Measurements from ENCODE around the gene PSRC1.

PSRC1 gene

DNA sequence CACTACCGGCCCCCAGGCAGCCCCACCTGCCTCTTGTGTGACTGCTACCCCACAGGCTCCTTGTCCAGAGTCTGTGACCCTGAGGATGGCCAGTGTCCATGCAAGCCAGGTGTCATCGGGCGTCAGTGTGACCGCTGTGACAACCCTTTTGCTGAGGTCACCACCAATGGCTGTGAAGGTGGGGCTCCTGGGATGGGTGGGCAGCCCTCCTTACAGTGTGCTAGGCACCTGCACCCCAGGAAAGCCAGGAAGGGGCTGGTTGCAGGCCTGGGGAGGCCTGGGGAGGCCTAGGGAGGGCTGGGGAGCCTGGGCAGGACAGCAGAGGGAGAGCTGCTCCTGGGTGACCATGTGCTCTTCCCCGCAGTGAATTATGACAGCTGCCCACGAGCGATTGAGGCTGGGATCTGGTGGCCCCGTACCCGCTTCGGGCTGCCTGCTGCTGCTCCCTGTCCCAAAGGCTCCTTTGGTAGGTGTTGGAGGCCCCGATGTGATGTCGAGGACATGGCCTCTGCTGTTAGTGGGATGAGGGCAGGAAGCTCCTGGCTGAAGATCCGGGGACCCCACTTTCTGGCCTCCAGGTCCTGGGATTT is 17.1 kb downstream of the PSRC1 start:
- Histone ChIP-seq H3K4me2 (ENCODE audit: low read length, poor library complexity, severe bottlenecking) (no peak overlapping the region), H2AK5ac (ENCODE audit: low read length, severe bottlenecking) (no peak overlapping the region), H3K23ac (ENCODE audit: low read length in 2 of 2) (no peak overlapping the region), H3K79me1 (replicated peaks; ENCODE audit: low read length, poor library complexity, severe bottlenecking) (no peaks in the 10 kb centered on the region), H3K4ac (ENCODE audit: low read depth in 1 of 2, low read length in 2 of 2) (no peak overlapping the region), H4K8ac (ENCODE audit: low read length) (no peak overlapping the region), H2BK5ac (ENCODE audit: low read depth, low read length, poor library complexity, severe bottlenecking) (no peak overlapping the region), H3K9me3 (ENCODE audit: control insufficient read depth, low read length) (no peaks in the 10 kb centered on the region), H3K27ac (ENCODE audit: low read length, poor library complexity, severe bottlenecking) (no peak overlapping the region), H2BK12ac (ENCODE audit: low read length in 2 of 2) (no peak overlapping the region), H3K9ac (ENCODE audit: low read length) (no peak overlapping the region), H3K36me3 (ENCODE audit: control insufficient read depth in 1 of 2, insufficient read depth in 2 of 2, low read depth in 1 of 2, low read length in 2 of 2) (peaks cover 0 to 85% of the 10 kb centered on the region in 2 experiments), H4K91ac (ENCODE audit: low read length) (no peak overlapping the region), H2BK120ac (ENCODE audit: low read depth, low read length) (no peak overlapping the region), H3K18ac (ENCODE audit: low read depth in 1 of 2, low read length in 2 of 2) (no peak overlapping the region), H2AFZ (ENCODE audit: low read depth, low read length) (no peak overlapping the region), H2BK15ac (ENCODE audit: low read depth, poor library complexity, severe bottlenecking) (no peak overlapping the region), H3K27me3 (ENCODE audit: control insufficient read depth in 1 of 2, insufficient read depth in 1 of 2, low read length in 2 of 2) (peaks cover 0 to 18% of the 10 kb centered on the region in 2 experiments), H3K4me3 (ENCODE audit: insufficient read depth in 1 of 2, low read depth in 1 of 2, low read length in 2 of 2) (no peak overlapping the region), H3K14ac (ENCODE audit: low read length in 2 of 2) (no peak overlapping the region), H3K4me1 (ENCODE audit: control insufficient read depth, insufficient read depth, low read depth, low read length) (peaks cover 20% of the 10 kb centered on the region)
- no peak for DNase-seq
- WGBS = 98% methylated on average over 6 of the region's 13 CpGs

DNA sequence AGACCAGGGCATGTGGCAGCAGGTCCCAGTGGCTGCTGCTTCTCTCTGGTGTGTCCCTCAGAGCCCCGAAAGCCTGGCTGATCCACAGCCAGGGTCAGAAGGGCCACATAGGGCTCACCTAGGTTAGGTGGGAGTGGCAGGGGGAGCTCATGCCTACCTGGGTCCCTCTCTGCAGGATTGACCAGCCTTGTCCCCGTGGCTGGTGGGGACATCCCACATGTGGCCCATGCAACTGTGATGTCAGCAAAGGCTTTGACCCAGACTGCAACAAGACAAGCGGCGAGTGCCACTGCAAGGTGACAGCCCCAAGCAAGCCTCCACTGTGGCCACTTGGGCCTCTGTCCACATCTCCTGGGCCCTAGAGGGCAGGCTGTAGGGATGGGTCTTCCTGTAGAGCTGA is 17.9 kb downstream of the PSRC1 start:
- H3K4me1 ChIP-seq (ENCODE audit: control insufficient read depth, insufficient read depth, low read depth, low read length) = peaks cover 20% of the 10 kb centered on the region
- H3K4me2 ChIP-seq (ENCODE audit: low read length, poor library complexity, severe bottlenecking) = no peak overlapping the region
- no peak overlapping the region for H3K18ac ChIP-seq (ENCODE audit: low read depth in 1 of 2, low read length in 2 of 2)

DNA sequence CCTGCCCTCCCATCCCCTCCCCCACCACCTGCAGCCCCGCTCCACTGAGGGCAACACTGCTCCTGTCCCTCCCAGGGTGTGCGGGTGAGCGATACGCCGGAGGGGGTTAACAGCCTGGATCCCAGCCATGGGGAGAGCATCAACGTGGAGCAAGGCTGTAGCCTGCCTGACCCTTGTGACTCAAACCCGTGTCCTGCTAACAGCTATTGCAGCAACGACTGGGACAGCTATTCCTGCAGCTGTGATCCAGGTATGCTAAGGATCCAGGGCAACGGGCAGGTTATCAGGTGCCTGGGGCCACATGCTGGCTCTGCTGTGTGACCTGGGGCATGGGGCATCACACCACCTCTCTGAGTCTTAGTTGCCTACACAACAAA is 18.6 kb downstream of the PSRC1 start:
- Histone ChIP-seq H3K36me3 (ENCODE audit: control insufficient read depth in 1 of 2, insufficient read depth in 2 of 2, low read depth in 1 of 2, low read length in 2 of 2) (peaks cover 0 to 70% of the 10 kb centered on the region in 2 experiments), H3K9ac (ENCODE audit: low read length) (no peak overlapping the region), H3K18ac (ENCODE audit: low read depth in 1 of 2, low read length in 2 of 2) (no peak overlapping the region), H2BK12ac (ENCODE audit: low read length in 2 of 2) (no peak overlapping the region), H2BK5ac (ENCODE audit: low read depth, low read length, poor library complexity, severe bottlenecking) (no peak overlapping the region), H2AFZ (ENCODE audit: low read depth, low read length) (no peak overlapping the region), H4K8ac (ENCODE audit: low read length) (no peak overlapping the region), H3K79me1 (replicated peaks; ENCODE audit: low read length, poor library complexity, severe bottlenecking) (no peaks in the 10 kb centered on the region), H2BK15ac (ENCODE audit: low read depth, poor library complexity, severe bottlenecking) (no peak overlapping the region), H3K27me3 (ENCODE audit: control insufficient read depth in 1 of 2, insufficient read depth in 1 of 2, low read length in 2 of 2) (peaks cover 0 to 18% of the 10 kb centered on the region in 2 experiments), H3K4me2 (ENCODE audit: low read length, poor library complexity, severe bottlenecking) (no peak overlapping the region), H2AK5ac (ENCODE audit: low read length, severe bottlenecking) (no peak overlapping the region), H3K23ac (ENCODE audit: low read length in 2 of 2) (no peak overlapping the region), H3K4me3 (ENCODE audit: insufficient read depth in 1 of 2, low read depth in 1 of 2, low read length in 2 of 2) (no peak overlapping the region), H2BK120ac (ENCODE audit: low read depth, low read length) (no peak overlapping the region), H3K27ac (ENCODE audit: low read length, poor library complexity, severe bottlenecking) (no peak overlapping the region), H3K9me3 (ENCODE audit: control insufficient read depth, low read length) (no peaks in the 10 kb centered on the region), H4K91ac (ENCODE audit: low read length) (no peak overlapping the region), H3K14ac (ENCODE audit: low read length in 2 of 2) (no peak overlapping the region), H3K4me1 (ENCODE audit: control insufficient read depth, insufficient read depth, low read depth, low read length) (peaks cover 22% of the 10 kb centered on the region), H3K4ac (ENCODE audit: low read depth in 1 of 2, low read length in 2 of 2) (no peak overlapping the region)
- WGBS = 79% methylated on average over 9 of the region's 9 CpGs
- DNase-seq = no peak

More for the DNA sequence above, 17.9 kb downstream of the PSRC1 start:
- H3K14ac ChIP-seq (ENCODE audit: low read length in 2 of 2) = no peak overlapping the region
- H3K4ac ChIP-seq (ENCODE audit: low read depth in 1 of 2, low read length in 2 of 2) = no peak overlapping the region
- H4K8ac ChIP-seq (ENCODE audit: low read length) = no peak overlapping the region
- H3K79me1 ChIP-seq (replicated peaks; ENCODE audit: low read length, poor library complexity, severe bottlenecking) = no peaks in the 10 kb centered on the region
- peaks cover 0 to 18% of the 10 kb centered on the region in 2 experiments for H3K27me3 ChIP-seq (ENCODE audit: control insufficient read depth in 1 of 2, insufficient read depth in 1 of 2, low read length in 2 of 2)
- no peak overlapping the region for H4K91ac ChIP-seq (ENCODE audit: low read length)
- no peak for DNase-seq
- no peak overlapping the region for H2AFZ ChIP-seq (ENCODE audit: low read depth, low read length)
- H3K9me3 ChIP-seq (ENCODE audit: control insufficient read depth, low read length) = no peaks in the 10 kb centered on the region
- H3K9ac ChIP-seq (ENCODE audit: low read length) = no peak overlapping the region
- 83% methylated on average over 4 of the region's 4 CpGs for WGBS
- no peak overlapping the region for H2BK5ac ChIP-seq (ENCODE audit: low read depth, low read length, poor library complexity, severe bottlenecking)
- no peak overlapping the region for H3K23ac ChIP-seq (ENCODE audit: low read length in 2 of 2)
- no peak overlapping the region for H3K4me3 ChIP-seq (ENCODE audit: insufficient read depth in 1 of 2, low read depth in 1 of 2, low read length in 2 of 2)
- no peak overlapping the region for H2BK12ac ChIP-seq (ENCODE audit: low read length in 2 of 2)
- no peak overlapping the region for H3K27ac ChIP-seq (ENCODE audit: low read length, poor library complexity, severe bottlenecking)
- H2AK5ac ChIP-seq (ENCODE audit: low read length, severe bottlenecking) = no peak overlapping the region
- H2BK120ac ChIP-seq (ENCODE audit: low read depth, low read length) = no peak overlapping the region
- peaks cover 0 to 77% of the 10 kb centered on the region in 2 experiments for H3K36me3 ChIP-seq (ENCODE audit: control insufficient read depth in 1 of 2, insufficient read depth in 2 of 2, low read depth in 1 of 2, low read length in 2 of 2)
- no peak overlapping the region for H2BK15ac ChIP-seq (ENCODE audit: low read depth, poor library complexity, severe bottlenecking)

DNA sequence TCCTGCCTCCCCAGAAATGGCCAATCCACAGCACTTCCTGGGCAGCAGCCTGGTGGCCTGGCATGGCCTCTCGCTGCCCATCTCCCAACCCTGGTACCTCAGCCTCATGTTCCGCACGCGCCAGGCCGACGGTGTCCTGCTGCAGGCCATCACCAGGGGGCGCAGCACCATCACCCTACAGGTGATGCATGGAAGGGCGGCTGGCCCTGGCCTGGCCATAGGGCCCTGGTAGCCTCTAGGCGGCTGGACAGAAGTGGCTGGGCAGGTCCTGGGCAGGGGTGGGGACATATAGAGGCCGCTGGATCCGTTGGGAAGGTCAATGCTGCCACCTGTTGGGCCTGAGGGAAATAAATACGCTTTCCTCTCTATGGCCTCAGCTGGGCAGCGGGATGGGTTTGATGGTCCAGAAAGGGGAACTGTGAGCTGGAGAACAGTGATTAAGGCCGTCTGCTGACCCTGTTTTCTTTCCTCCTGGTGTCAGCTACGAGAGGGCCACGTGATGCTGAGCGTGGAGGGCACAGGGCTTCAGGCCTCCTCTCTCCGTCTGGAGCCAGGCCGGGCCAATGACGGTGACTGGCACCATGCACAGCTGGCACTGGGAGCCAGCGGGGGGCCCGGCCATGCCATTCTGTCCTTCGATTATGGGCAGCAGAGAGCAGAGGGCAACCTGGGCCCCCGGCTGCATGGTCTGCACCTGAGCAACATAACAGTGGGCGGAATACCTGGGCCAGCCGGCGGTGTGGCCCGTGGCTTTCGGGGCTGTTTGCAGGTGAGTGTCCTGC is 19.2 kb downstream of the PSRC1 start:
- peaks cover 0 to 18% of the 10 kb centered on the region in 2 experiments for H3K27me3 ChIP-seq (ENCODE audit: control insufficient read depth in 1 of 2, insufficient read depth in 1 of 2, low read length in 2 of 2)
- H3K4me3 ChIP-seq (ENCODE audit: insufficient read depth in 1 of 2, low read depth in 1 of 2, low read length in 2 of 2) = no peak overlapping the region
- H4K8ac ChIP-seq (ENCODE audit: low read length) = peak overlapping the region; percentile 52
- no peak overlapping the region for H3K4me2 ChIP-seq (ENCODE audit: low read length, poor library complexity, severe bottlenecking)
- H3K9me3 ChIP-seq (ENCODE audit: control insufficient read depth, low read length) = no peaks in the 10 kb centered on the region
- H2BK15ac ChIP-seq (ENCODE audit: low read depth, poor library complexity, severe bottlenecking) = no peak overlapping the region
- H3K9ac ChIP-seq (ENCODE audit: low read length) = no peak overlapping the region
- H2BK5ac ChIP-seq (ENCODE audit: low read depth, low read length, poor library complexity, severe bottlenecking) = no peak overlapping the region
- no peak overlapping the region for H2AFZ ChIP-seq (ENCODE audit: low read depth, low read length)
- H3K18ac ChIP-seq (ENCODE audit: low read depth in 1 of 2, low read length in 2 of 2) = no peak overlapping the region
- WGBS = 48% methylated on average over 29 of the region's 29 CpGs
- H3K79me1 ChIP-seq (replicated peaks; ENCODE audit: low read length, poor library complexity, severe bottlenecking) = no peaks in the 10 kb centered on the region
- H3K14ac ChIP-seq (ENCODE audit: low read length in 2 of 2) = peak overlapping the region in 1 of 2 experiments; percentile 35
- no peak overlapping the region for H3K23ac ChIP-seq (ENCODE audit: low read length in 2 of 2)
- H3K36me3 ChIP-seq (ENCODE audit: control insufficient read depth in 1 of 2, insufficient read depth in 2 of 2, low read depth in 1 of 2, low read length in 2 of 2) = peaks cover 0 to 69% of the 10 kb centered on the region in 2 experiments
- H3K4me1 ChIP-seq (ENCODE audit: control insufficient read depth, insufficient read depth, low read depth, low read length) = peaks cover 26% of the 10 kb centered on the region
- H2BK120ac ChIP-seq (ENCODE audit: low read depth, low read length) = no peak overlapping the region
- no peak overlapping the region for H4K91ac ChIP-seq (ENCODE audit: low read length)
- no peak overlapping the region for H3K4ac ChIP-seq (ENCODE audit: low read depth in 1 of 2, low read length in 2 of 2)
- H3K27ac ChIP-seq (ENCODE audit: low read length, poor library complexity, severe bottlenecking) = no peak overlapping the region
- H2BK12ac ChIP-seq (ENCODE audit: low read length in 2 of 2) = peak overlapping the region in 1 of 2 experiments; percentile 16
- peak; percentile 84 for DNase-seq
- no peak overlapping the region for H2AK5ac ChIP-seq (ENCODE audit: low read length, severe bottlenecking)
